HepG2 (cell line): ENCODE results near the gene SETD1A. TPM values are rescaled to one million over a fixed set of nuclear protein-coding genes. Genes with fewer than 3 reads are reported as not detected.

Source experiments
- ARID2 ChIP-seq: sonication (generic); formaldehyde crosslinking; IDR thresholded peaks from 2 replicates; pipeline ENCODE4 v1.8.1; 2022; ENCODE audit warnings: mild to moderate bottlenecking, missing genetic modification reagents, borderline replicate concordance
- FOXA1 ChIP-seq, 2 experiments: fragments of 450-650 bp in 1 of 2; sonication (generic) in 1 of 2; formaldehyde crosslinking in 1 of 2; IDR thresholded peaks; 2 replicates each; pipeline versions ENCODE4 v1.4.0 to v1.6.1; 2016 to 2020; ENCODE audit warnings: missing genetic modification reagents in 1 of 2
- HMG20B ChIP-seq: conservative IDR thresholded peaks from 2 replicates; pipeline ENCODE4 v1.6.1; 2016; ENCODE audit warnings: missing genetic modification reagents, missing compliant biosample characterization
- LCORL ChIP-seq, 2 experiments: fragments of 450-650 bp in 1 of 2; sonication (generic) in 1 of 2; formaldehyde crosslinking in 1 of 2; IDR thresholded peaks; 2 replicates each; pipeline versions ENCODE4 v1.5.0 to v1.6.1; 2017 to 2020; ENCODE audit warnings: antibody characterized with exemption in 1 of 2, missing genetic modification reagents in 1 of 2
- MEF2D ChIP-seq: sonication (generic); formaldehyde crosslinking; IDR thresholded peaks from 2 replicates; pipeline ENCODE4 v1.5.1; 2020; ENCODE audit warnings: mild to moderate bottlenecking, missing genetic modification reagents
- PRMT3 ChIP-seq: sonication (generic); formaldehyde crosslinking; IDR thresholded peaks from 2 replicates; pipeline ENCODE4 v1.8.1; 2022; ENCODE audit warnings: low read depth, mild to moderate bottlenecking, moderate library complexity, missing genetic modification reagents, borderline replicate concordance
- RBM39 ChIP-seq: fragments of 200-400 bp; formaldehyde crosslinking; IDR thresholded peaks from one replicate; pipeline ENCODE4 v1.6.1; 2018; ENCODE audit warnings: antibody characterized with exemption, mild to moderate bottlenecking, low read depth, low read length; ENCODE audit not compliant: poor library complexity, severe bottlenecking
- TAF1 ChIP-seq: sonication (generic); formaldehyde crosslinking; IDR thresholded peaks from 2 replicates; pipeline ENCODE4 v1.4.0; 2020; ENCODE audit warnings: missing genetic modification reagents
- ZC3H4 ChIP-seq: sonication (generic); formaldehyde crosslinking; IDR thresholded peaks from 2 replicates; pipeline ENCODE4 v1.4.0; 2020; ENCODE audit warnings: missing genetic modification reagents, borderline replicate concordance
- ZFP36L1 ChIP-seq: sonication (generic); formaldehyde crosslinking; IDR thresholded peaks from 2 replicates; pipeline ENCODE4 v1.8.0; 2022; ENCODE audit warnings: mild to moderate bottlenecking, missing genetic modification reagents, moderate library complexity
- ZNF24 ChIP-seq: fragments of 450-650 bp; IDR thresholded peaks from 2 replicates; pipeline ENCODE4 v1.6.1; 2017; ENCODE audit warnings: antibody characterized with exemption, mild to moderate bottlenecking
- ZNF296 ChIP-seq: sonication (generic); formaldehyde crosslinking; conservative IDR thresholded peaks from 2 replicates; pipeline ENCODE4 v1.5.0; 2020; ENCODE audit warnings: mild to moderate bottlenecking, missing genetic modification reagents
- ZNF30 ChIP-seq: sonication (generic); formaldehyde crosslinking; IDR thresholded peaks from 2 replicates; pipeline ENCODE4 v1.5.0; 2020; ENCODE audit warnings: mild to moderate bottlenecking, missing genetic modification reagents
- ZNF337 ChIP-seq: sonication (generic); formaldehyde crosslinking; IDR thresholded peaks from 2 replicates; pipeline ENCODE4 v1.5.1; 2020; ENCODE audit warnings: missing genetic modification reagents, low read depth, mild to moderate bottlenecking, borderline replicate concordance
- ZNF430 ChIP-seq: sonication (generic); formaldehyde crosslinking; IDR thresholded peaks from 2 replicates; pipeline ENCODE4 v1.9.0; 2021; ENCODE audit warnings: mild to moderate bottlenecking, missing genetic modification reagents
- polyA plus RNA-seq, 8 experiments: library from polyadenylated mRNA; depleted of rRNA in 3 of 8; stranded (reverse) in 7 of 8; unstranded in 1 of 8; fragments of >200 nt; fragmentation: Illumina TruSeq in 4 of 8; extraction: Trizol in 4 of 8; gene quantifications; 2 replicates each; pipeline versions ENCODE4 v1.2.1 to v1.2.3, GENCODE V29; 2011 to 2016; ENCODE audit warnings: low read depth in 4 of 8, missing spikeins in 1 of 8, mixed read lengths in 1 of 8; ENCODE audit not compliant: insufficient read depth in 1 of 8
- total RNA-seq, 5 experiments: library from RNA; depleted of rRNA; stranded (reverse); fragments of >200 nt; fragmentation: Illumina TruSeq; extraction: Trizol; gene quantifications; 2 replicates each; pipeline ENCODE4 v1.2.3, GENCODE V29; 2016; ENCODE audit warnings: low read depth in 1 of 5
- TF ChIP-seq, protein P1 (sequence below): fragments of 450-650 bp; IDR thresholded peaks from 2 replicates; pipeline ENCODE4 v1.6.1; 2016
- TF ChIP-seq, protein P2 (sequence below): sonication (generic); formaldehyde crosslinking; IDR thresholded peaks from 2 replicates; pipeline ENCODE4 v1.4.0; 2020; ENCODE audit warnings: missing genetic modification reagents, borderline replicate concordance
- TF ChIP-seq, protein P3 (sequence below): sonication (generic); formaldehyde crosslinking; IDR thresholded peaks from 2 replicates; pipeline ENCODE4 v1.4.0; 2020; ENCODE audit warnings: low read depth, mild to moderate bottlenecking, missing genetic modification reagents
- TF ChIP-seq, protein P4 (sequence below): sonication (generic); formaldehyde crosslinking; conservative IDR thresholded peaks from 2 replicates; pipeline ENCODE4 v1.4.0; 2020; ENCODE audit warnings: missing genetic modification reagents
- TF ChIP-seq, protein P5 (sequence below): sonication (generic); formaldehyde crosslinking; IDR thresholded peaks from 2 replicates; pipeline ENCODE4 v1.4.0; 2020; ENCODE audit warnings: missing genetic modification reagents

The SETD1A gene
- total and polyA plus RNA-seq, 2 of the 13 experiments (the other 11 are each of a cell fraction or from before 2014, with no cell fraction given), result 3.8 to 5.6 TPM

DNA sequence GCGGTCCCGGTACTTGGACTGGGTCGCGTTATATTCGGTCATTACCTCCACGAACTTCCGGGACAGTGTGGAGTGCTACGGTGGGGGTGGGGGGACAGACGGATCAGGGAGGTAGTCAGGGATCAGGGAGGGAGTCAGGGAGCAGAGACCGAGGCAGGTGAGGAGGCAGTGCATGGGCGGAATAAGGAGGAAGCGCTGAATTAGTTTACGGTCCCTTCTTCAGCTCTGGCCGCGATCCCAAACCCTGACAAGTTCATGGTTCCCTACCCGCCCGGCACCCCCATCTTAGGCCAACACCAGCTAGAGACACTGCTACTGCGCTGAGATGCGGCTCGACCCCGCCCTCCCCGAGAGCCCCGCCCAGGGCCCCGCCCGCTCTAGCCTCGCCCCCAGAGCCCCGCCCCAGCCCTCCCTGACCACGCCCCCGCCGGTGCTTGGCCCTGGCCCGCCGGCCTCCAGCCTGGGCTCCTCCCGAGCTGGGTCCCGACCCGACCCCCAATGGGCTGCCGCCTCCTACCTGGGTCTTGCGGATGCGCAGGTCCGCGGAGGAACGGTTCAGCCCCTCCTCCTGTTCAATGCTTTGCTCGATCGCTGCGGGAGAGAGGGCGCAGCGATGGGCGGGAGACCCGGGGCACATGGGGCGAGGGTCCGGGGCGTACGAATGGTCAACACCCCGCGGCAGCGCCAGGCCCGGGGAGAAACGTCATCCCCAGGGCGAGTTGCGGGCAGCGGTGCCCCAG, 39.6 kb downstream of the SETD1A start (continued):
- no peak for TF ChIP-seq FOXA1 (IDR thresholded peaks at IDR 0.05)
- TF ChIP-seq FOXA1 (CRISPR knock-in tag; IDR thresholded peaks at IDR 0.05), result peak; percentile 48
- peak; percentile 62; the same call in 1 of the 2 replicates for TF ChIP-seq ZNF296 (CRISPR knock-in tag)
- TF ChIP-seq, protein P1, sequence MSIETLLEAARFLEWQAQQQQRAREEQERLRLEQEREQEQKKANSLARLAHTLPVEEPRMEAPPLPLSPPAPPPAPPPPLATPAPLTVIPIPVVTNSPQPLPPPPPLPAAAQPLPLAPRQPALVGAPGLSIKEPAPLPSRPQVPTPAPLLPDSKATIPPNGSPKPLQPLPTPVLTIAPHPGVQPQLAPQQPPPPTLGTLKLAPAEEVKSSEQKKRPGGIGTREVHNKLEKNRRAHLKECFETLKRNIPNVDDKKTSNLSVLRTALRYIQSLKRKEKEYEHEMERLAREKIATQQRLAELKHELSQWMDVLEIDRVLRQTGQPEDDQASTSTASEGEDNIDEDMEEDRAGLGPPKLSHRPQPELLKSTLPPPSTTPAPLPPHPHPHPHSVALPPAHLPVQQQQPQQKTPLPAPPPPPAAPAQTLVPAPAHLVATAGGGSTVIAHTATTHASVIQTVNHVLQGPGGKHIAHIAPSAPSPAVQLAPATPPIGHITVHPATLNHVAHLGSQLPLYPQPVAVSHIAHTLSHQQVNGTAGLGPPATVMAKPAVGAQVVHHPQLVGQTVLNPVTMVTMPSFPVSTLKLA, result no peak
- TF ChIP-seq HMG20B (CRISPR knock-in tag), result no peak
- TF ChIP-seq ZNF30 (CRISPR knock-in tag), result 0 out of 2 replicates have a peak, but pooled peaks have one; percentile 24
- TF ChIP-seq, protein P2, sequence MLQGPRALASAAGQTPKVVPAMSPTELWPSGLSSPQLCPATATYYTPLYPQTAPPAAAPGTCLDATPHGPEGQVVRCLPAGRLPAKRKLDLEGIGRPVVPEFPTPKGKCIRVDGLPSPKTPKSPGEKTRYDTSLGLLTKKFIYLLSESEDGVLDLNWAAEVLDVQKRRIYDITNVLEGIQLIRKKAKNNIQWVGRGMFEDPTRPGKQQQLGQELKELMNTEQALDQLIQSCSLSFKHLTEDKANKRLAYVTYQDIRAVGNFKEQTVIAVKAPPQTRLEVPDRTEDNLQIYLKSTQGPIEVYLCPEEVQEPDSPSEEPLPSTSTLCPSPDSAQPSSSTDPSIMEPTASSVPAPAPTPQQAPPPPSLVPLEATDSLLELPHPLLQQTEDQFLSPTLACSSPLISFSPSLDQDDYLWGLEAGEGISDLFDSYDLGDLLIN (CRISPR knock-in tag), result no peak
- TF ChIP-seq ZNF430 (CRISPR knock-in tag), result no peak; the same call in 1 of the 2 replicates
- TF ChIP-seq ARID2 (CRISPR knock-in tag), result no peak
- TF ChIP-seq TAF1 (CRISPR knock-in tag), result peak; percentile 86
- no peak for TF ChIP-seq ZNF24
- TF ChIP-seq, protein P3, sequence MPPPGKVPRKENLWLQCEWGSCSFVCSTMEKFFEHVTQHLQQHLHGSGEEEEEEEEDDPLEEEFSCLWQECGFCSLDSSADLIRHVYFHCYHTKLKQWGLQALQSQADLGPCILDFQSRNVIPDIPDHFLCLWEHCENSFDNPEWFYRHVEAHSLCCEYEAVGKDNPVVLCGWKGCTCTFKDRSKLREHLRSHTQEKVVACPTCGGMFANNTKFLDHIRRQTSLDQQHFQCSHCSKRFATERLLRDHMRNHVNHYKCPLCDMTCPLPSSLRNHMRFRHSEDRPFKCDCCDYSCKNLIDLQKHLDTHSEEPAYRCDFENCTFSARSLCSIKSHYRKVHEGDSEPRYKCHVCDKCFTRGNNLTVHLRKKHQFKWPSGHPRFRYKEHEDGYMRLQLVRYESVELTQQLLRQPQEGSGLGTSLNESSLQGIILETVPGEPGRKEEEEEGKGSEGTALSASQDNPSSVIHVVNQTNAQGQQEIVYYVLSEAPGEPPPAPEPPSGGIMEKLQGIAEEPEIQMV (CRISPR knock-in tag), result peak; percentile 91
- TF ChIP-seq ZC3H4, result peak; percentile 71; the same call in 1 of the 2 replicates
- TF ChIP-seq PRMT3 (CRISPR knock-in tag), result 0 out of 2 replicates have a peak, but pooled peaks have one; percentile 77
- no peak; the same call in 1 of the 2 replicates for TF ChIP-seq ZFP36L1 (CRISPR knock-in tag)
- TF ChIP-seq, protein P4, sequence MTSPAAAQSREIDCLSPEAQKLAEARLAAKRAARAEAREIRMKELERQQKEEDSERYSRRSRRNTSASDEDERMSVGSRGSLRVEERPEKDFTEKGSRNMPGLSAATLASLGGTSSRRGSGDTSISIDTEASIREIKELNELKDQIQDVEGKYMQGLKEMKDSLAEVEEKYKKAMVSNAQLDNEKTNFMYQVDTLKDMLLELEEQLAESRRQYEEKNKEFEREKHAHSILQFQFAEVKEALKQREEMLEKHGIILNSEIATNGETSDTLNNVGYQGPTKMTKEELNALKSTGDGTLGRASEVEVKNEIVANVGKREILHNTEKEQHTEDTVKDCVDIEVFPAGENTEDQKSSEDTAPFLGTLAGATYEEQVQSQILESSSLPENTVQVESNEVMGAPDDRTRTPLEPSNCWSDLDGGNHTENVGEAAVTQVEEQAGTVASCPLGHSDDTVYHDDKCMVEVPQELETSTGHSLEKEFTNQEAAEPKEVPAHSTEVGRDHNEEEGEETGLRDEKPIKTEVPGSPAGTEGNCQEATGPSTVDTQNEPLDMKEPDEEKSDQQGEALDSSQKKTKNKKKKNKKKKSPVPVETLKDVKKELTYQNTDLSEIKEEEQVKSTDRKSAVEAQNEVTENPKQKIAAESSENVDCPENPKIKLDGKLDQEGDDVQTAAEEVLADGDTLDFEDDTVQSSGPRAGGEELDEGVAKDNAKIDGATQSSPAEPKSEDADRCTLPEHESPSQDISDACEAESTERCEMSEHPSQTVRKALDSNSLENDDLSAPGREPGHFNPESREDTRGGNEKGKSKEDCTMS, result no peak
- TF ChIP-seq RBM39, result no peak
- TF ChIP-seq MEF2D (CRISPR knock-in tag), result peak; percentile 50; the same call in 1 of the 2 replicates
- no peak for TF ChIP-seq LCORL (IDR thresholded peaks at IDR 0.05)
- peak; percentile 83; the same call in 1 of the 2 replicates for TF ChIP-seq LCORL (CRISPR knock-in tag; IDR thresholded peaks at IDR 0.05)
- TF ChIP-seq ZNF337, result no peak
- TF ChIP-seq, protein P5, sequence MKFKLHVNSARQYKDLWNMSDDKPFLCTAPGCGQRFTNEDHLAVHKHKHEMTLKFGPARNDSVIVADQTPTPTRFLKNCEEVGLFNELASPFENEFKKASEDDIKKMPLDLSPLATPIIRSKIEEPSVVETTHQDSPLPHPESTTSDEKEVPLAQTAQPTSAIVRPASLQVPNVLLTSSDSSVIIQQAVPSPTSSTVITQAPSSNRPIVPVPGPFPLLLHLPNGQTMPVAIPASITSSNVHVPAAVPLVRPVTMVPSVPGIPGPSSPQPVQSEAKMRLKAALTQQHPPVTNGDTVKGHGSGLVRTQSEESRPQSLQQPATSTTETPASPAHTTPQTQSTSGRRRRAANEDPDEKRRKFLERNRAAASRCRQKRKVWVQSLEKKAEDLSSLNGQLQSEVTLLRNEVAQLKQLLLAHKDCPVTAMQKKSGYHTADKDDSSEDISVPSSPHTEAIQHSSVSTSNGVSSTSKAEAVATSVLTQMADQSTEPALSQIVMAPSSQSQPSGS (CRISPR knock-in tag), result peak; percentile 61
